Lung (tissue), 12 donors: ENCODE data around the gene PYGO2. TPM values are rescaled to one million over a fixed set of nuclear protein-coding genes. Genes with fewer than 3 reads are reported as not detected.

Source experiments
- ATAC-seq: fragments of 200-7000 bp; cut with Tn5 transposase; one replicate; pipeline ENCODE4 v1.9.1; 2020; ENCODE audit warnings: moderate number of reproducible peaks; ENCODE audit not compliant: insufficient read depth, low FRiP score
- DNase-seq, 3 donors: peaks; one replicate each; pipeline ENCODE4 v3.0.0-alpha.2; 2013 to 2017
- H3K27ac ChIP-seq, 2 donors: one replicate each; pipeline ENCODE4 v1.5.1; 2013; ENCODE audit warnings: mild to moderate bottlenecking in 2 of 2, moderate library complexity in 2 of 2, control low read depth in 1 of 2, inconsistent platforms in 1 of 2, low read depth in 1 of 2, low read length in 1 of 2
- H3K27me3 ChIP-seq, 3 donors: one replicate each; pipeline ENCODE4 v1.5.1; 2013; ENCODE audit warnings: low read length in 2 of 3; ENCODE audit not compliant: control insufficient read depth in 3 of 3, insufficient read depth in 3 of 3
- H3K36me3 ChIP-seq, 4 donors: one replicate each; pipeline ENCODE4 v1.5.1; 2013; ENCODE audit warnings: low read length in 4 of 4, mild to moderate bottlenecking in 1 of 4, moderate library complexity in 1 of 4; ENCODE audit not compliant: control insufficient read depth in 4 of 4, insufficient read depth in 4 of 4
- H3K4me1 ChIP-seq, 5 donors: one replicate each; pipeline ENCODE4 v1.5.1; 2013; ENCODE audit warnings: low read length in 5 of 5, mild to moderate bottlenecking in 2 of 5, moderate library complexity in 1 of 5; ENCODE audit not compliant: control insufficient read depth in 5 of 5, insufficient read depth in 5 of 5
- H3K4me3 ChIP-seq: one replicate; pipeline ENCODE4 v1.5.1; 2013; ENCODE audit warnings: mild to moderate bottlenecking, control low read depth, moderate library complexity
- H3K9ac ChIP-seq, 2 donors: one replicate each; pipeline ENCODE4 v1.5.1; 2013; ENCODE audit warnings: low read length in 2 of 2, control low read depth in 1 of 2; ENCODE audit not compliant: insufficient read depth in 1 of 2
- H3K9me3 ChIP-seq, 4 donors: one replicate each; pipeline ENCODE4 v1.5.1; 2013; ENCODE audit warnings: low read length in 3 of 4, mild to moderate bottlenecking in 1 of 4, moderate library complexity in 1 of 4; ENCODE audit not compliant: control insufficient read depth in 4 of 4, insufficient read depth in 3 of 4
- CTCF ChIP-seq: IDR thresholded peaks from 2 replicates; pipeline ENCODE4 v1.5.1; 2012; ENCODE audit warnings: mild to moderate bottlenecking; ENCODE audit errors: control extremely low read depth, extremely low read depth
- WGBS, 2 donors: extraction: QIAGEN DNeasy Blood & Tissue Kit; methylation state at CpG; one replicate each; pipeline ENCODE4 v1.1.7; 2013; 5-methylcytosine and 5-hydroxymethylcytosine counted together
- polyA plus RNA-seq, 2 donors: library from polyadenylated mRNA; stranded (reverse); fragments of 200-250 nt; gene quantifications; one replicate each; pipeline ENCODE4 v1.2.1, GENCODE V29; 2013
- total RNA-seq, 2 donors: library from RNA; depleted of rRNA in 1 of 2; stranded (reverse); fragments of >200 nt in 1 of 2; gene quantifications; one replicate each; pipeline ENCODE4 v1.2.1, GENCODE V29; 2014 to 2021
- donor health status: control.
- donor health status: control.
- donor health status: Bipolar disorder and iron deficiency.
- donor health status: healthy.
- donor health status: DM: yes; HTN: yes; CAD: no.

PYGO2 gene
- total and polyA plus RNA-seq, 4 donors, result 14.6 to 25.2 (median 20.0) TPM

- Histone ChIP-seq H3K27ac (peak overlapping the region; percentile 89 to 97), H3K36me3 (no peaks in the 10 kb centered on the region), H3K27me3 (no peaks in the 10 kb centered on the region), H3K4me3 (peak overlapping the region; percentile 54), H3K9ac (peak overlapping the region in 1 of 2 donors; percentile 85), H3K4me1 (peaks cover 6 to 36% (median 21%) of the 10 kb centered on the region in 5 donors), H3K9me3 (no peaks in the 10 kb centered on the region)
- DNase-seq (no peak), ATAC-seq (no peak)
- no peak for TF ChIP-seq CTCF
- WGBS, 2 donors, result 39 to 58% methylated on average over 5 of the region's 5 CpGs
Measured at GRCh38 chr1:155004352-155005075, 42.9 kb upstream of the PYGO2 start.

GRCh38 chr1:155003766-155004351 lies 42.3 kb upstream of the PYGO2 start:
- Histone ChIP-seq H3K4me3 (peak overlapping the region; percentile 92), H3K4me1 (peaks cover 7 to 38% (median 19%) of the 10 kb centered on the region in 5 donors), H3K9ac (peak overlapping the region in 1 of 2 donors; percentile 85), H3K27ac (peak overlapping the region; percentile 89 to 97), H3K36me3 (no peaks in the 10 kb centered on the region), H3K27me3 (no peaks in the 10 kb centered on the region), H3K9me3 (no peaks in the 10 kb centered on the region)
- TF ChIP-seq CTCF, result no peak
- DNase-seq, result peak; percentile 52 to 71 (median 61)
- no peak for ATAC-seq
- 1 to 2% methylated on average over 22 to 34 of the region's 34 CpGs for WGBS, 2 donors

GRCh38 chr1:155003227-155003765 lies 41.7 kb upstream of the PYGO2 start:
- no peaks in the 10 kb centered on the region for H3K27me3 ChIP-seq
- H3K27ac ChIP-seq, result peak overlapping the region; percentile 89 to 97
- ATAC-seq (no peak), DNase-seq (peak; percentile 48 to 55 (median 50))
- peaks cover 8 to 38% (median 15%) of the 10 kb centered on the region in 5 donors for H3K4me1 ChIP-seq
- H3K9me3 ChIP-seq, result no peaks in the 10 kb centered on the region
- no peak for TF ChIP-seq CTCF
- H3K9ac ChIP-seq, result peak overlapping the region; percentile 45 to 77
- no peaks in the 10 kb centered on the region for H3K36me3 ChIP-seq
- 0% methylated on average over 28 to 37 of the region's 37 CpGs for WGBS, 2 donors
- H3K4me3 ChIP-seq, result peak overlapping the region; percentile 92
